ENCODE measurements around the gene THOC6.

The THOC6 gene

GRCh38 chr16:2980227-2981176 lies 43.3 kb upstream of the THOC6 start, which contains the start of gene PKMYT1 (continued):
- TF ChIP-seq ZBTB20 (tag by site-specific recombination; IDR thresholded peaks at IDR 0.05) (peak; percentile 18; the same call in 1 of the 2 replicates), PRDM1 (tag by site-specific recombination; IDR thresholded peaks at IDR 0.05) (no peak), KLF7 (tag by site-specific recombination; IDR thresholded peaks at IDR 0.05; ENCODE audit: borderline replicate concordance) (peak; percentile 93), KLF8 (tag by site-specific recombination; IDR thresholded peaks at IDR 0.05) (peak; percentile 48; the same call in 1 of the 2 replicates), KLF9 (tag by site-specific recombination; IDR thresholded peaks at IDR 0.05; ENCODE audit: low read depth) (peak; percentile 88), ZNF362 (tag by site-specific recombination; IDR thresholded peaks at IDR 0.05) (peak; percentile 62), ZBTB26 (tag by site-specific recombination; optimal IDR thresholded peaks at IDR 0.05) (peak; percentile 91)

- Histone ChIP-seq H3K27ac (ENCODE audit: extremely low read depth, low read depth, low read length) (no peak overlapping the region), H3K9me3 (ENCODE audit: control insufficient read depth, insufficient read depth, low read depth, low read length) (no peaks in the 10 kb centered on the region), H3K4me3 (ENCODE audit: low read depth, low read length) (no peak overlapping the region), H3K36me3 (ENCODE audit: control insufficient read depth in 2 of 2, insufficient read depth in 1 of 2, low read length in 2 of 2) (peaks cover 3 to 21% of the 10 kb centered on the region in 2 experiments; a peak in 2 of 3 replicates), H3K4me1 (ENCODE audit: control insufficient read depth, insufficient read depth, low read length) (no peaks in the 10 kb centered on the region)
- ChIA-PET CTCF (interaction anchor here (0.6 to 2.8 kb wide), 5 partner anchors 9 to 54 kb away, joined by 3 to 12 read pairs (median 5); partner anchors contain the start of gene PAQR4), POLR2A (interaction anchor here (0.7 to 2.2 kb wide), 9 partner anchors 8 to 551 kb away, joined by 3 to 25 read pairs (median 5); partner anchors contain the start of genes FLYWCH1, FLYWCH2, KREMEN2 and PAQR4)
- no peak for TF ChIP-seq YY1 (tag by site-specific recombination; IDR thresholded peaks at IDR 0.05)
Measured at GRCh38 chr16:2981177-2981898, 42.5 kb upstream of the THOC6 start.

GRCh38 chr16:2981899-2982250 lies 42.0 kb upstream of the THOC6 start:
- Histone ChIP-seq H3K4me3 (ENCODE audit: low read depth, low read length) (no peak overlapping the region), H3K4me1 (ENCODE audit: control insufficient read depth, insufficient read depth, low read length) (no peaks in the 10 kb centered on the region), H3K27ac (ENCODE audit: extremely low read depth, low read depth, low read length) (no peak overlapping the region), H3K9me3 (ENCODE audit: control insufficient read depth, insufficient read depth, low read depth, low read length) (no peaks in the 10 kb centered on the region), H3K36me3 (ENCODE audit: control insufficient read depth in 2 of 2, insufficient read depth in 1 of 2, low read length in 2 of 2) (peaks cover 3 to 15% of the 10 kb centered on the region in 2 experiments; a peak in 2 of 3 replicates)
- ChIA-PET CTCF (interaction anchor here (1.4 to 2.8 kb wide), 4 partner anchors 10 to 55 kb away, joined by 4 to 12 read pairs (median 5); partner anchors contain the start of gene PAQR4), POLR2A (interaction anchor here (0.7 to 2.2 kb wide), 8 partner anchors 9 to 552 kb away, joined by 3 to 25 read pairs (median 4); partner anchors contain the start of genes HCFC1R1, KREMEN2, THOC6 and TNFRSF12A)
- TF ChIP-seq MEIS1 (CRISPR knock-in tag; IDR thresholded peaks at IDR 0.05; ENCODE audit: borderline replicate concordance) (no peak), HOXA7 (CRISPR knock-in tag; IDR thresholded peaks at IDR 0.05; ENCODE audit: borderline replicate concordance) (no peak), ZNF596 (tag by site-specific recombination; IDR thresholded peaks at IDR 0.05) (no peak), ZNF354C (tag by site-specific recombination; IDR thresholded peaks at IDR 0.05; ENCODE audit: borderline replicate concordance, low read depth) (no peak), GLIS1 (tag by site-specific recombination; IDR thresholded peaks at IDR 0.05) (peak; percentile 73), ZNF600 (tag by site-specific recombination; IDR thresholded peaks at IDR 0.05) (peak; percentile 82), SCRT2 (tag by site-specific recombination; IDR thresholded peaks at IDR 0.05) (peak; percentile 53), ZIC2 (tag by site-specific recombination; IDR thresholded peaks at IDR 0.05) (peak; percentile 43; the same call in 1 of the 2 replicates), ZNF670 (tag by site-specific recombination; IDR thresholded peaks at IDR 0.05; ENCODE audit: low read depth) (no peak), EGR2 (tag by site-specific recombination; IDR thresholded peaks at IDR 0.05; ENCODE audit: low read depth) (peak; percentile 83), ZFHX2 (tag by site-specific recombination; conservative IDR thresholded peaks at IDR 0.05) (peak; percentile 92), ZNF394 (tag by site-specific recombination; IDR thresholded peaks at IDR 0.05; ENCODE audit: borderline replicate concordance) (peak; percentile 28; the same call in 1 of the 2 replicates), PATZ1 (tag by site-specific recombination; IDR thresholded peaks at IDR 0.05) (peak; percentile 24; the same call in 1 of the 2 replicates)

All from HEK293 (cell line).